Lower leg skin (tissue), 3 donors: ENCODE measurements around the gene PDCD5.

Experiments used
- CTCF ChIP-seq, 3 donors: fragments of 450-650 bp; IDR thresholded peaks; one replicate each; pipeline ENCODE4 v1.5.1; 2016; ENCODE audit warnings: antibody characterized with exemption in 3 of 3, mild to moderate bottlenecking in 3 of 3, moderate library complexity in 2 of 3
- POLR2A ChIP-seq, 2 donors: fragments of 450-650 bp; IDR thresholded peaks; one replicate each; pipeline ENCODE4 v1.6.1; 2016 to 2017; ENCODE audit warnings: antibody characterized with exemption in 2 of 2, mild to moderate bottlenecking in 1 of 2, moderate library complexity in 1 of 2

- TF ChIP-seq CTCF (IDR thresholded peaks at IDR 0.05) = no peak
- no peak for TF ChIP-seq POLR2A (IDR thresholded peaks at IDR 0.05)
These were observed 30.2 kb downstream of the PDCD5 start for GRCh38 chr19:32611161-32611560.
